Measurements from ENCODE around the gene COG2.
"Not testable (repeated sequence)": the region's sequence is repeated elsewhere in the genome, so short reads cannot be mapped to it uniquely, and the experiment has no call there.

COG2 gene

GRCh38 chr1:230721849-230722522 is 79.7 kb downstream of the COG2 start:
- FAIRE-seq, result not testable (repeated sequence)

GRCh38 chr1:230725256-230726012 is 83.2 kb downstream of the COG2 start:
- FAIRE-seq, result no peak

- FAIRE-seq, result no peak
Observed at GRCh38 chr1:230728710-230729392, 86.6 kb downstream of the COG2 start.

- FAIRE-seq, result no peak
Observed at GRCh38 chr1:230730977-230731376, 88.7 kb downstream of the COG2 start.

- FAIRE-seq, result no peak
Observed at GRCh38 chr1:230735447-230735846, 93.2 kb downstream of the COG2 start.

- FAIRE-seq, result no peak
Observed at GRCh38 chr1:230737622-230738262, 95.5 kb downstream of the COG2 start.

- no peak for FAIRE-seq
Observed at GRCh38 chr1:230739564-230740290, 97.4 kb downstream of the COG2 start.
